Measurements from ENCODE around the gene NUS1. TPM values are rescaled to one million over a fixed set of nuclear protein-coding genes. Genes with fewer than 3 reads are reported as not detected.
"Not testable (repeated sequence)": the region's sequence is repeated elsewhere in the genome, so short reads cannot be mapped to it uniquely, and the experiment has no call there.

The NUS1 gene
- polyA plus RNA-seq, 3 donors from 2014 or later, result 16.4 to 18.7 (median 17.2) TPM

DNA sequence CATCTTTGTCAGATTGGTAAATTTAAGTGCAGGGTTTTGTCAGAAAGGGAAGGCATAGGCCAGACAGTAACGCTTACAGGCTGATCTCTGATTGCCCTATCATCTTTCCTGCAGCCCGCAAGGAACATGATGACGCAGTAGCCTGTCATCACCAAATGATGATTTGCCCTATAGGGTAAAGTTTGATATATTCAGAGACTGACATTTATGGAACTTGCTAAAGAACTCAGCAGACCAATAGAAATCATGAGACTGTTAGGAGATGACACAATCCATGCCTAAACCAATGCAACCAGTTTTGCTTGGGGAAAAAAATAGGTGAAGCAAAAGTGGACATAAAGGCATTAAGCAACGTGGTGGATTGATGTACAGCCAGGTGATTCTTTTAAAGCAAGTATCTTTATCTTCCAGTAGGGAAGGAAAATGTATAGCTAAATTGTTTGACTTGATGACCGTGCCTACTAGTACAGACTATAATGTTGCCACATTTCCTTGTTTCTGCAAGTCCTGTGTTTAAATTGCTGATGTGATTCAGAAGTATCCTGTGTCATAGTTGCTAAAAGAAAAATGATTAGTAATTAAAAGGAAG lies 2.4 kb downstream of the NUS1 start:
- Mint-ChIP-seq H3K27ac (peak overlapping the region; percentile 2 to 87 (median 62)), H3K9me3 (no peaks in the 10 kb centered on the region), H3K4me3 (peak overlapping the region in 4 of 5 donors; percentile 73 to 91 (median 76)), H3K27me3 (ENCODE audit: low read depth in 3 of 3) (peaks cover 2 to 15% (median 4%) of the 10 kb centered on the region in 3 donors), H3K4me1 (peaks cover 73 to 77% of the 10 kb centered on the region in 2 donors), H3K36me3 (no peaks in the 10 kb centered on the region)
- DNase-seq, result peak in 1 of 3 donors; percentile 18

DNA sequence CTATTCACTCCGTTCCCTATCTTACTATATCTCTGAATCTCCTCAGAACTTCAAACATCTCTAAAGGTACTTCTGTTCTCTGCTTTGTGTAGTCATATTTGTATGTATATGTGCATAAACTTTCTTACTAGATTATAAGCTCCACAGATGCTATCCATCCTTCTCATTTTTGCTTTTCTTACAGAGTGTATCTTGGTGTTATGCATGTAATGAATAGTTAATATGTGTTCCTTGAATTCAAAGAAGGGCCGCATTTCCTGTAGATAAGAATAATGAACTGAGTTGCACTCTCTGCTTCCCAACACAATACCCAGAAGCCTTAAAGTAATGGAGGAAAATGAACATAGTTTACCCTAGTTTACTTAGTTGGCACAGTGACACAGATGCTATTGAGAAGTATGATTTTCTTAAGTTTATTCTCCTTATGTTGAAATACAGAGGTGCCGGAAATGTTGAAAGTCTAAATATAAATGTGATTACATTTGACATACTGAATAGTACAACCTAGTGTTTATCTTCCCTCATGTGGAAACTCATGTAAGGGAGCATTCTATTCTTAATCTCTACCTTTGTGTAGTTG lies 6.0 kb downstream of the NUS1 start:
- H3K4me3 Mint-ChIP-seq, result peak overlapping the region in 1 of 5 donors; percentile 39
- H3K27ac Mint-ChIP-seq, result peak overlapping the region in 1 of 6 donors; percentile 1
- no peak for DNase-seq
- peaks cover 68 to 86% of the 10 kb centered on the region in 2 donors for H3K4me1 Mint-ChIP-seq
- H3K36me3 Mint-ChIP-seq, result no peaks in the 10 kb centered on the region
- no peaks in the 10 kb centered on the region for H3K9me3 Mint-ChIP-seq
- no peaks in the 10 kb centered on the region for H3K27me3 Mint-ChIP-seq (ENCODE audit: low read depth in 3 of 3)

DNA sequence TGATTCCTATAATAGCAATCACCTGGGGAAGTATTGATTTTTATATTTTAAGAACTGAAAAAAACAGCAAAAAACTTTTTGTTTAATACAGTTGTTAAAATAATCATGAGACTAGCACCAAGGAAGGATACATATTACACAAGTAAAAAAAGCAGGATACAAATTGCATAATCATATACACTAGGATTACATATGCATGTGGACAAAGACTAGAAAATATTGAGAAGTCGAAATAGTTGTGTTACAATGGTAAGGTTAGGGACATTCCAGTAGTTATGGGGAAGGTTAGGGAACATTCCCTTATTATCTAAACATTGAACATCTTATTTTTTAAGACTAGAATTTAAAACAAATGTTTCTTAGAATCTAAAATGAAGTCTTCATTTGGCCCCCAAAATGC lies 9.5 kb downstream of the NUS1 start:
- no peaks in the 10 kb centered on the region for H3K9me3 Mint-ChIP-seq
- peaks cover 0 to 5% (median 4%) of the 10 kb centered on the region in 3 donors for H3K36me3 Mint-ChIP-seq
- H3K27me3 Mint-ChIP-seq (ENCODE audit: low read depth in 3 of 3), result no peaks in the 10 kb centered on the region
- no peak for DNase-seq
- H3K27ac Mint-ChIP-seq, result no peak overlapping the region
- peaks cover 62 to 86% of the 10 kb centered on the region in 2 donors for H3K4me1 Mint-ChIP-seq
- no peak overlapping the region for H3K4me3 Mint-ChIP-seq

DNA sequence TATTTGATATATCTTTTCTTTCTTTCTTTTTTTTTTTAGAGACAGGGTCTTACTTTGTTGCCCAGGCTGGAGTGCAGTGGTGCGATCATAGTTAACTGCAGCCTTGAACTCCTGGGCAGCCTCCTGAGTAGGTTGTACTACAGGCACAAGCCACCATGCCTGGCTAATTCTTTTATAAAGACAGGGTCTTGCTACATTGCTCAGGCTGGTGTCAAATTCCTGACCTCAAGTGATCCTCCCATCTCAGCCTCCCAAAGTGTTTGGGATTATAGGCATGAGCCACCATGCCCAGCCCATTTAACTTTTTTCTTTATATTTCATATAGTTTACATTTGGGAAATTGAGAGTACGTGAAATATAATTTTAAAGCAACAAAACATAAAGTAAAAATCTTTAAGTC lies 10.1 kb downstream of the NUS1 start:
- no peak for DNase-seq
- no peaks in the 10 kb centered on the region for H3K9me3 Mint-ChIP-seq
- no peaks in the 10 kb centered on the region for H3K27me3 Mint-ChIP-seq (ENCODE audit: low read depth in 3 of 3)
- H3K27ac Mint-ChIP-seq, result no peak overlapping the region
- peaks cover 0 to 5% (median 4%) of the 10 kb centered on the region in 3 donors for H3K36me3 Mint-ChIP-seq
- peaks cover 57 to 86% of the 10 kb centered on the region in 2 donors for H3K4me1 Mint-ChIP-seq
- no peak overlapping the region for H3K4me3 Mint-ChIP-seq

DNA sequence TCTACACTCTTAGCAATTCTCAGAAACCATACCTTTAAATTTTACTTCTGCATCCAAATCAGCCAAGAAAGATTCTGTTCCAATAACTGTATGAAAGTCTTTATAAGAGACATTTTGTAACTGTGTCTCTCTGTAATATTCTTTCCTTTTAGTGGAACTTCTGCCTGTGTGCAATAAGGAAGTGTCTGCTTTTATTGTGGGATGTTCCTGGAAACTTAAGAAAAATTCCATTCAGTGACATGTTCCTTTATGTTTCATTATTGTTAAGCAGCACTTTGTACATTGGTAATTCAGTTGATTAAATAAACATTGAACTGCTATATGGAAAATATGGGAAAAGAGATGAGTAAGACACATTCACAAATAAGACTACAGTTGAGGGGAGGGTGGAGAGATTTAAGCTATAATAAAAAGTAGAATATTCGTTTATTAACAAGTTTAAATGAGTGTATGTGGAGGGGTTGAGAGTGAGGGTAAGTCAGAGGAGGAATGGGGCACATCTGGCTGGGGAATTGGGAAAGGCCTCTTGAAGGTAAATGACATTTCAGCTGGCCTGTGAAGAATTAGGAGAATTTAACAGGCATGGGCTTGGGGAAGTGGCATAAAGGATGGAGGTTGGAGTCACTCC lies 11.9 kb downstream of the NUS1 start:
- H3K27me3 Mint-ChIP-seq (ENCODE audit: low read depth in 3 of 3), result no peaks in the 10 kb centered on the region

GRCh38 chr6:117689584-117689983 lies 14.3 kb downstream of the NUS1 start:
- H3K4me1 Mint-ChIP-seq, result peaks cover 32 to 67% of the 10 kb centered on the region in 2 donors
- not testable (repeated sequence) for H3K4me3 Mint-ChIP-seq; H3K27ac Mint-ChIP-seq; DNase-seq; H3K9me3 Mint-ChIP-seq; H3K27me3 Mint-ChIP-seq (ENCODE audit: low read depth in 3 of 3)
- peaks cover 9 to 14% (median 13%) of the 10 kb centered on the region in 3 donors for H3K36me3 Mint-ChIP-seq

More for the DNA sequence above, 11.9 kb downstream of the NUS1 start:
- Mint-ChIP-seq H3K36me3 (peaks cover 0 to 5% (median 4%) of the 10 kb centered on the region in 3 donors), H3K4me3 (no peak overlapping the region), H3K27ac (no peak overlapping the region), H3K4me1 (peaks cover 46 to 87% of the 10 kb centered on the region in 2 donors), H3K9me3 (no peaks in the 10 kb centered on the region)
- no peak for DNase-seq

- peaks cover 0 to 9% (median 4%) of the 10 kb centered on the region in 3 donors for H3K36me3 Mint-ChIP-seq
- H3K4me3 Mint-ChIP-seq, result no peak overlapping the region
- H3K27me3 Mint-ChIP-seq (ENCODE audit: low read depth in 3 of 3), result no peaks in the 10 kb centered on the region
- peaks cover 2 to 12% of the 10 kb centered on the region in 2 donors for H3K4me1 Mint-ChIP-seq
- no peaks in the 10 kb centered on the region for H3K9me3 Mint-ChIP-seq
- H3K27ac Mint-ChIP-seq, result peak overlapping the region in 1 of 6 donors; percentile 23
- no peak for DNase-seq
Measured at GRCh38 chr6:117706504-117706903, 31.2 kb downstream of the NUS1 start.

GRCh38 chr6:117706936-117707509 lies 31.8 kb downstream of the NUS1 start:
- Mint-ChIP-seq H3K4me1 (peaks cover under 1 to 10% of the 10 kb centered on the region in 2 donors), H3K27ac (peak overlapping the region in 2 of 6 donors; percentile 23 to 26)
- DNase-seq; H3K9me3 Mint-ChIP-seq; H3K27me3 Mint-ChIP-seq (ENCODE audit: low read depth in 3 of 3); H3K36me3 Mint-ChIP-seq; H3K4me3 Mint-ChIP-seq: not testable (repeated sequence)

DNA sequence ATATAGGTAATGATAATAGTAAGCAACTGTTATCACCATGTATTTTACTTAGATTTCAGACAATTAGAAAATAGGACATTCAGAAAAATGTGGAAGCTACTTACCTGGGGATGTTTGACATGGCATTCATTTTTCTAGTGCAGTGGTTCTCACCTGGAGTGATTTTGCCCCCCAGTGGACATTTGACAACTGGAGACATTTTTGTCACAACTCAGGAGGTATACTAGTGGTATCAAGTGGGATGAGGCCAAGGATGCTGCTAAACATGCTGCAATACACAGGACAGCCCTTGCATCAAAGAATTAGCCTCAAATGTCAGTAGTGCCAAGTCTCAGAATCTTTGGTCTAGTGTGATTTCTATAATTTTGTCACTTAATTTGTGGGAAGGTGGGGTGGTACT lies 36.1 kb downstream of the NUS1 start:
- H3K4me1 Mint-ChIP-seq, result peaks cover 0 to 4% of the 10 kb centered on the region in 2 donors
- H3K27ac Mint-ChIP-seq, result peak overlapping the region in 2 of 6 donors; percentile 8 to 22
- no peak for DNase-seq
- H3K9me3 Mint-ChIP-seq, result no peaks in the 10 kb centered on the region
- H3K27me3 Mint-ChIP-seq (ENCODE audit: low read depth in 3 of 3), result peaks cover 0 to 2% (median 0%) of the 10 kb centered on the region in 3 donors
- peaks cover 4 to 9% (median 6%) of the 10 kb centered on the region in 3 donors for H3K36me3 Mint-ChIP-seq
- no peak overlapping the region for H3K4me3 Mint-ChIP-seq

- H3K27ac Mint-ChIP-seq, result no peak overlapping the region
- peaks cover 3 to 15% (median 7%) of the 10 kb centered on the region in 6 donors for H3K9me3 Mint-ChIP-seq
- no peak for DNase-seq
- H3K36me3 Mint-ChIP-seq, result peaks cover 9 to 13% (median 9%) of the 10 kb centered on the region in 3 donors
- no peak overlapping the region for H3K4me3 Mint-ChIP-seq
- H3K27me3 Mint-ChIP-seq (ENCODE audit: low read depth in 3 of 3), result peaks cover 2% of the 10 kb centered on the region in 3 donors
- H3K4me1 Mint-ChIP-seq, result no peaks in the 10 kb centered on the region
Measured at GRCh38 chr6:117718895-117719294, 43.6 kb downstream of the NUS1 start.

DNA sequence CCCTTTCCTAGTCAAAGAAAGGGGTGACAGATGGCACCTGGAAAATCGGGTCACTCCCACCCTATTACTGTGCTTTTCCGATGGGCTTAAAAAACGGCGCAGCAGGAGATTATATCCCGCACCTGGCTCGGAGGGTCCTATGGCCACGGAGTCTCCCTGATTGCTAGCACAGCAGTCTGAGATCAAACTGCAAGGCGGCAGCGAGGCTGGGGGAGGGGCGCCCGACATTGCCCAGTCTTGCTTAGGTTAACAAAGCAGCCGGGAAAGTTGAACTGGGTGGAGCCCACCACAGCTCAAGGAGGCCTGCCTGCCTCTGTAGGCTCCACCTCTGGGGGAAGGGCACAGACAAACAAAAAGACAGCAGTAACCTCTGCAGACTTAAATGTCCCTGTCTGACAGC lies 46.3 kb downstream of the NUS1 start:
- DNase-seq; H3K4me1 Mint-ChIP-seq; H3K27ac Mint-ChIP-seq; H3K27me3 Mint-ChIP-seq (ENCODE audit: low read depth in 3 of 3); H3K4me3 Mint-ChIP-seq: not testable (repeated sequence)
- H3K9me3 Mint-ChIP-seq, result peaks cover 5 to 15% (median 8%) of the 10 kb centered on the region in 6 donors
- H3K36me3 Mint-ChIP-seq, result peaks cover 3 to 13% (median 9%) of the 10 kb centered on the region in 3 donors

- H3K27me3 Mint-ChIP-seq (ENCODE audit: low read depth in 3 of 3), result peaks cover 0 to 4% (median 0%) of the 10 kb centered on the region in 3 donors
- no peaks in the 10 kb centered on the region for H3K36me3 Mint-ChIP-seq
- H3K27ac Mint-ChIP-seq, result no peak overlapping the region
- peaks cover 0 to 10% (median 4%) of the 10 kb centered on the region in 6 donors for H3K9me3 Mint-ChIP-seq
- H3K4me3 Mint-ChIP-seq, result no peak overlapping the region
- no peak for DNase-seq
- H3K4me1 Mint-ChIP-seq, result no peaks in the 10 kb centered on the region
Measured at GRCh38 chr6:117728626-117729025, 53.4 kb downstream of the NUS1 start.

GRCh38 chr6:117729613-117730012 lies 54.3 kb downstream of the NUS1 start:
- Mint-ChIP-seq H3K9me3 (peaks cover 0 to 8% (median 4%) of the 10 kb centered on the region in 6 donors), H3K4me1 (no peaks in the 10 kb centered on the region), H3K36me3 (no peaks in the 10 kb centered on the region), H3K4me3 (no peak overlapping the region), H3K27ac (no peak overlapping the region), H3K27me3 (ENCODE audit: low read depth in 3 of 3) (peaks cover 0 to 4% (median 0%) of the 10 kb centered on the region in 3 donors)
- no peak for DNase-seq

- peaks cover 0 to 4% (median under 1%) of the 10 kb centered on the region in 3 donors for H3K27me3 Mint-ChIP-seq (ENCODE audit: low read depth in 3 of 3)
- no peak overlapping the region for H3K4me3 Mint-ChIP-seq
- no peaks in the 10 kb centered on the region for H3K36me3 Mint-ChIP-seq
- no peaks in the 10 kb centered on the region for H3K4me1 Mint-ChIP-seq
- peaks cover 0 to 3% (median 0%) of the 10 kb centered on the region in 6 donors for H3K9me3 Mint-ChIP-seq
- peak overlapping the region in 1 of 6 donors; percentile 45 for H3K27ac Mint-ChIP-seq
- DNase-seq, result no peak
Measured at GRCh38 chr6:117733341-117733740, 58.1 kb downstream of the NUS1 start.

Measured in immature natural killer cell (primary cell).